Tibial artery (tissue), 4 donors: ENCODE measurements around the gene DNAI4.
"Not testable (repeated sequence)": the region's sequence is repeated elsewhere in the genome, so short reads cannot be mapped to it uniquely, and the experiment has no call there.

Experiments used
- DNase-seq, 2 donors: peaks; one replicate each; pipeline ENCODE4 v3.0.0-alpha.2; 2019
- H3K27ac ChIP-seq, 2 donors: fragments of 200-600 bp; sonication (generic) in 1 of 2; 1 replicate in 1 of 2; 2 replicates in 1 of 2; pipeline ENCODE4 v1.5.1; 2018 to 2019; ENCODE audit warnings: mild to moderate bottlenecking in 1 of 2
- H3K27me3 ChIP-seq, 2 donors: fragments of 200-600 bp; sonication (generic) in 1 of 2; one replicate each; pipeline versions ENCODE4 v1.5.1 to v1.6.0; 2016 to 2019
- H3K36me3 ChIP-seq, 3 donors: fragments of 200-600 bp; sonication (generic) in 2 of 3; one replicate each; pipeline ENCODE4 v1.5.1; 2016 to 2019; ENCODE audit warnings: mild to moderate bottlenecking in 2 of 3
- H3K4me1 ChIP-seq, 4 donors: fragments of 200-600 bp; sonication (generic) in 2 of 4; 1 replicate in 3 of 4; 2 replicates in 1 of 4; pipeline ENCODE4 v1.5.1; 2016 to 2019
- H3K4me3 ChIP-seq, 2 donors: fragments of 200-600 bp; sonication (generic) in 1 of 2; 1 replicate in 1 of 2; 2 replicates in 1 of 2; pipeline ENCODE4 v1.5.1; 2018 to 2019; ENCODE audit warnings: mild to moderate bottlenecking in 2 of 2
- H3K9me3 ChIP-seq, 3 donors: fragments of 200-600 bp; sonication (generic) in 1 of 3; one replicate each; pipeline ENCODE4 v1.5.1; 2016 to 2019
- CTCF ChIP-seq, 2 experiments: fragments of 200-600 bp in 1 of 2; fragments of 450-650 bp in 1 of 2; IDR thresholded peaks; one replicate each; pipeline ENCODE4 v1.5.1; 2017 to 2019; ENCODE audit warnings: antibody characterized with exemption in 2 of 2, mild to moderate bottlenecking in 1 of 2, moderate library complexity in 1 of 2
- intact Hi-C: fragments of 100-400 bp; cut with DNase I; formaldehyde crosslinking; loops from one replicate; pipeline ENCODE4 v1.15.0; 2023; ENCODE audit warnings: low total_unique reads

DNAI4 gene

GRCh38 chr1:66791621-66792610 lies 132.7 kb downstream of the DNAI4 start:
- intact Hi-C loops = no loop called here
- Histone ChIP-seq H3K27ac (no peak overlapping the region), H3K4me1 (no peaks in the 10 kb centered on the region), H3K4me3 (no peak overlapping the region), H3K36me3 (no peaks in the 10 kb centered on the region), H3K9me3 (no peaks in the 10 kb centered on the region), H3K27me3 (no peaks in the 10 kb centered on the region)
- no peak for TF ChIP-seq CTCF (IDR thresholded peaks at IDR 0.05)
- no peak for DNase-seq

- Histone ChIP-seq H3K27me3 (no peaks in the 10 kb centered on the region), H3K4me3 (no peak overlapping the region), H3K4me1 (no peaks in the 10 kb centered on the region), H3K9me3 (no peaks in the 10 kb centered on the region), H3K27ac (no peak overlapping the region), H3K36me3 (no peaks in the 10 kb centered on the region)
- no peak for TF ChIP-seq CTCF (IDR thresholded peaks at IDR 0.05)
- intact Hi-C loops = no loop called here
- no peak for DNase-seq
Observed at GRCh38 chr1:66788231-66788939, 136.3 kb downstream of the DNAI4 start.

- H3K4me1 ChIP-seq = no peaks in the 10 kb centered on the region
- H3K27ac ChIP-seq = no peak overlapping the region
- H3K36me3 ChIP-seq = no peaks in the 10 kb centered on the region
- no peak for TF ChIP-seq CTCF (IDR thresholded peaks at IDR 0.05)
- no peaks in the 10 kb centered on the region for H3K9me3 ChIP-seq
- no peaks in the 10 kb centered on the region for H3K27me3 ChIP-seq
- DNase-seq = no peak
- no peak overlapping the region for H3K4me3 ChIP-seq
- intact Hi-C loops = no loop called here
Observed at GRCh38 chr1:66787641-66788040, 137.0 kb downstream of the DNAI4 start.

- H3K4me1 ChIP-seq, H3K27ac ChIP-seq, intact Hi-C loops, H3K9me3 ChIP-seq, H3K36me3 ChIP-seq, DNase-seq, H3K4me3 ChIP-seq, H3K27me3 ChIP-seq: not testable (repeated sequence)
Observed at GRCh38 chr1:66785800-66786199, 138.9 kb downstream of the DNAI4 start.

- H3K27ac ChIP-seq = no peak overlapping the region
- H3K4me3 ChIP-seq = no peak overlapping the region
- H3K9me3 ChIP-seq = peaks cover 0 to 6% (median 0%) of the 10 kb centered on the region in 3 donors
- no peaks in the 10 kb centered on the region for H3K4me1 ChIP-seq
- intact Hi-C loops = no loop called here
- H3K36me3 ChIP-seq = no peaks in the 10 kb centered on the region
- DNase-seq = no peak
- TF ChIP-seq CTCF (IDR thresholded peaks at IDR 0.05) = no peak
- H3K27me3 ChIP-seq = no peaks in the 10 kb centered on the region
Observed at GRCh38 chr1:66779475-66780078, 145.1 kb downstream of the DNAI4 start.
